ENCODE measurements around the gene KRTAP20-2. TPM values are rescaled to one million over a fixed set of nuclear protein-coding genes. Genes with fewer than 3 reads are reported as not detected.

KRTAP20-2 gene
- total and polyA plus RNA-seq, 2 donors (not counting 1 experiment from before 2014, with no cell fraction given): not detected

DNA sequence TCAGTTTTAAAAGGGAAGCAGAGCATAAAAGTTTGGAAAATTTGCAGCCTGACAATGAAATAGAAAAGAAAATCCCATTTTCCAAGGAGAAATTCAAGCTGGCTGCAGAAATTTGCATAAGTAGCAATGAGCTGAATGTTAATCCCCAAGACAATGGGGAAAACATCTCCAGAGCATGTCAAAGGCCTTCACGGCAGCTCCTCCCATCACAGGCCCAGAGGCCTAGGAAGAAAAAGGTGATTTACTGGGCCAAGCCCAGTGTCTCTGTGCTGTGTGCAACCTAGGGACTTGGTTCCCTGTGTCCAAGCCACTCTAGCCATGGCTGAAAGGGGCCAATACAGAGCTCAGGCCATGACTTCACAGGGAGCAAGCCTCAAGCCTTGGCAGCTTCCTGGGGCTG lies 33.8 kb downstream of the KRTAP20-2 start:
- no peaks in the 10 kb centered on the region for H3K27me3 ChIP-seq (replicated peaks in 1 of 4; ENCODE audit: control extremely low read depth in 1 of 4, control insufficient read depth in 3 of 4, insufficient read depth in 4 of 4, low read length in 3 of 4)
- Mint-ChIP-seq H3K4me1 (no peaks in the 10 kb centered on the region), H3K27me3 (no peaks in the 10 kb centered on the region), H3K9me3 (ENCODE audit: insufficient read depth) (peaks cover 2% of the 10 kb centered on the region), H3K27ac (no peak overlapping the region), H3K4me3 (no peak overlapping the region)
- H3K4me3 ChIP-seq (ENCODE audit: control extremely low read depth in 1 of 5, extremely low read depth in 1 of 5, insufficient read depth in 1 of 5, low read depth in 2 of 5, low read length in 4 of 5): no peak overlapping the region
- no peak overlapping the region for H3K27ac ChIP-seq (ENCODE audit: low read length in 2 of 2)
- no peaks in the 10 kb centered on the region for H3K4me1 ChIP-seq (ENCODE audit: control insufficient read depth in 2 of 2, insufficient read depth in 2 of 2, low read length in 2 of 2)
- no peak for ATAC-seq (ENCODE audit: low read depth)
- intact Hi-C loops (cut with micrococcal nuclease): no loop called here
- ChIA-PET CTCF (no interaction called here), POLR2A (no interaction called here)
- H2AFZ ChIP-seq (ENCODE audit: insufficient read depth, low read depth, low read length, poor library complexity, severe bottlenecking): no peak overlapping the region
- 86% methylated on average over 1 of the region's 1 CpG for WGBS (ENCODE audit: insufficient coverage)
- H4K20me1 ChIP-seq (ENCODE audit: control insufficient read depth, insufficient read depth, low read length, poor library complexity, severe bottlenecking): no peaks in the 10 kb centered on the region
- no peaks in the 10 kb centered on the region for H3K36me3 ChIP-seq (replicated peaks in 1 of 2; ENCODE audit: control extremely low read depth in 1 of 2, control insufficient read depth in 1 of 2, extremely low read depth in 1 of 2, insufficient read depth in 2 of 2, low read length in 1 of 2)
- no peak for DNase-seq
- no peaks in the 10 kb centered on the region for H3K79me2 ChIP-seq (ENCODE audit: control insufficient read depth, insufficient read depth, low read length)
- H3K9ac ChIP-seq (ENCODE audit: low read length): no peak overlapping the region
- no peak for TF ChIP-seq EZH2 (IDR thresholded peaks at IDR 0.05; ENCODE audit: borderline replicate concordance, insufficient read depth, low read depth, low read length, poor library complexity, severe bottlenecking)
- TF ChIP-seq, protein P1, sequence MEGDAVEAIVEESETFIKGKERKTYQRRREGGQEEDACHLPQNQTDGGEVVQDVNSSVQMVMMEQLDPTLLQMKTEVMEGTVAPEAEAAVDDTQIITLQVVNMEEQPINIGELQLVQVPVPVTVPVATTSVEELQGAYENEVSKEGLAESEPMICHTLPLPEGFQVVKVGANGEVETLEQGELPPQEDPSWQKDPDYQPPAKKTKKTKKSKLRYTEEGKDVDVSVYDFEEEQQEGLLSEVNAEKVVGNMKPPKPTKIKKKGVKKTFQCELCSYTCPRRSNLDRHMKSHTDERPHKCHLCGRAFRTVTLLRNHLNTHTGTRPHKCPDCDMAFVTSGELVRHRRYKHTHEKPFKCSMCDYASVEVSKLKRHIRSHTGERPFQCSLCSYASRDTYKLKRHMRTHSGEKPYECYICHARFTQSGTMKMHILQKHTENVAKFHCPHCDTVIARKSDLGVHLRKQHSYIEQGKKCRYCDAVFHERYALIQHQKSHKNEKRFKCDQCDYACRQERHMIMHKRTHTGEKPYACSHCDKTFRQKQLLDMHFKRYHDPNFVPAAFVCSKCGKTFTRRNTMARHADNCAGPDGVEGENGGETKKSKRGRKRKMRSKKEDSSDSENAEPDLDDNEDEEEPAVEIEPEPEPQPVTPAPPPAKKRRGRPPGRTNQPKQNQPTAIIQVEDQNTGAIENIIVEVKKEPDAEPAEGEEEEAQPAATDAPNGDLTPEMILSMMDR (IDR thresholded peaks at IDR 0.05): no peak
- H3K9me3 ChIP-seq (ENCODE audit: control extremely low read depth in 1 of 3, control insufficient read depth in 2 of 3, insufficient read depth in 1 of 3, low read length in 2 of 3): peaks cover 0 to 7% (median 0%) of the 10 kb centered on the region in 3 donors
- H3K4me2 ChIP-seq (replicated peaks; ENCODE audit: low read depth, low read length, poor library complexity, severe bottlenecking): no peak overlapping the region

DNA sequence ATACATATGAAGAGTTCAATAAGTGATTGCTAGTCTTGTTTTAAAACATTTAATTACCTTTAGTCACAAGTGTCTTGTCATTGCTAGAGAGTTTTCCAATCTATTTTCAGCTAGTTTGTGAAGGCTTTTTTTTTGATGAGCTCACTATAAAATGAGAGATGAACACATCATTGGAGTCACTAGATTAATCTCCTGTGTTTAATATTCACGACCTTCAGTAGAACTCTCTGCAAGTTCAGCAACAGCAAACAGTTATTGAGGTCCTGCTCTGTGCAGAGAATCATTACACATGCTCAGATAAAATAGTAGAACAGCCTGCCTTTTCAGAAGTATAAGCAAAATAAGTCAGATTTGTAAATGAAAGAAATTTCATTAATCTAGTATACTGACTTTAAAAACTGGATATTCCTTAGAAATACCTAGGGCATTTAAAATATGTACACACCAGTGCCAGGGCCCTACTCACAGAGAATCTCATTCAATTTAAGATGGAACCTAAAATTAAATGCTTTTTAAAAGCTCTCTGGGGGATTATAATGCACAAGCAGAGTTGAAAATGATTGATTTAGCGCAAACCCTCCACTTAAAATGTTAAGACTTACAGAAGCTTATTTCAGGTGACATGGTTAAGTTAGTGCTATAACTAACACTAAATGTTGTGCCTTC lies 38.1 kb downstream of the KRTAP20-2 start:
- TF ChIP-seq, protein P1 (IDR thresholded peaks at IDR 0.05): no peak
- TF ChIP-seq EZH2 (IDR thresholded peaks at IDR 0.05; ENCODE audit: borderline replicate concordance, insufficient read depth, low read depth, low read length, poor library complexity, severe bottlenecking): no peak
- H3K27me3 ChIP-seq (replicated peaks in 1 of 4; ENCODE audit: control extremely low read depth in 1 of 4, control insufficient read depth in 3 of 4, insufficient read depth in 4 of 4, low read length in 3 of 4): no peaks in the 10 kb centered on the region
- no peak overlapping the region for H3K4me2 ChIP-seq (replicated peaks; ENCODE audit: low read depth, low read length, poor library complexity, severe bottlenecking)
- no peaks in the 10 kb centered on the region for H3K79me2 ChIP-seq (ENCODE audit: control insufficient read depth, insufficient read depth, low read length)
- POLR2A ChIA-PET: no interaction called here
- no peak overlapping the region for H3K9ac ChIP-seq (ENCODE audit: low read length)
- no peak overlapping the region for H3K27ac ChIP-seq (ENCODE audit: low read length in 2 of 2)
- CTCF ChIA-PET: no interaction called here
- no peaks in the 10 kb centered on the region for H3K4me1 ChIP-seq (ENCODE audit: control insufficient read depth in 2 of 2, insufficient read depth in 2 of 2, low read length in 2 of 2)
- peaks cover 0 to 7% (median 0%) of the 10 kb centered on the region in 3 donors for H3K9me3 ChIP-seq (ENCODE audit: control extremely low read depth in 1 of 3, control insufficient read depth in 2 of 3, insufficient read depth in 1 of 3, low read length in 2 of 3)
- DNase-seq: no peak
- Mint-ChIP-seq H3K4me3 (no peak overlapping the region), H3K27ac (no peak overlapping the region), H3K9me3 (ENCODE audit: insufficient read depth) (peaks cover 4% of the 10 kb centered on the region), H3K27me3 (no peaks in the 10 kb centered on the region), H3K4me1 (no peaks in the 10 kb centered on the region)
- no CpG with 5 or more reads among the region's 2 CpGs for WGBS (ENCODE audit: insufficient coverage)
- no peak overlapping the region for H3K4me3 ChIP-seq (ENCODE audit: control extremely low read depth in 1 of 5, extremely low read depth in 1 of 5, insufficient read depth in 1 of 5, low read depth in 2 of 5, low read length in 4 of 5)
- ATAC-seq (ENCODE audit: low read depth): no peak
- no peak overlapping the region for H2AFZ ChIP-seq (ENCODE audit: insufficient read depth, low read depth, low read length, poor library complexity, severe bottlenecking)
- H4K20me1 ChIP-seq (ENCODE audit: control insufficient read depth, insufficient read depth, low read length, poor library complexity, severe bottlenecking): no peaks in the 10 kb centered on the region
- no peaks in the 10 kb centered on the region for H3K36me3 ChIP-seq (replicated peaks in 1 of 2; ENCODE audit: control extremely low read depth in 1 of 2, control insufficient read depth in 1 of 2, extremely low read depth in 1 of 2, insufficient read depth in 2 of 2, low read length in 1 of 2)
- intact Hi-C loops (cut with micrococcal nuclease): no loop called here
